Body of pancreas (tissue), 4 donors: ENCODE results near the gene UBQLN1. TPM values are rescaled to one million over a fixed set of nuclear protein-coding genes. Genes with fewer than 3 reads are reported as not detected.

Experiments
- ATAC-seq: fragments of 150-250 bp; one replicate; pipeline ENCODE4 v1.9.1; 2016
- DNase-seq, 4 donors: peaks; one replicate each; pipeline ENCODE4 v3.0.0-alpha.2; 2019
- H3K27ac ChIP-seq, 4 donors: fragments of 200-600 bp; sonication (generic); 1 replicate in 3 of 4; 2 replicates in 1 of 4; pipeline versions ENCODE4 v1.5.1 to v1.6.1; 2016 to 2019; ENCODE audit warnings: mild to moderate bottlenecking in 1 of 4, mixed read lengths in 1 of 4, moderate library complexity in 1 of 4
- H3K27me3 ChIP-seq, 2 donors: fragments of 200-600 bp; sonication (generic); one replicate each; pipeline ENCODE4 v1.6.0; 2016; ENCODE audit warnings: mild to moderate bottlenecking in 1 of 2
- H3K36me3 ChIP-seq, 2 donors: fragments of 200-600 bp; sonication (generic); replicated peaks in 1 of 2; 2 replicates each; pipeline ENCODE4 v1.5.1; 2016; ENCODE audit warnings: low read depth in 2 of 2; ENCODE audit not compliant: insufficient read depth in 1 of 2
- H3K4me1 ChIP-seq: fragments of 200-600 bp; sonication (generic); one replicate; pipeline ENCODE4 v1.6.0; 2016
- H3K4me3 ChIP-seq, 2 donors: fragments of 200-600 bp; sonication (generic); 1 replicate in 1 of 2; 2 replicates in 1 of 2; pipeline ENCODE4 v1.5.1; 2016 to 2019
- H3K9me3 ChIP-seq, 3 donors: fragments of 200-600 bp; sonication (generic); 1 replicate in 2 of 3; 2 replicates in 1 of 3; pipeline ENCODE4 v1.5.1; 2016
- CTCF ChIP-seq, 7 experiments: fragments of 450-650 bp in 4 of 7; fragments of 200-600 bp in 3 of 7; sonication (generic) in 3 of 7; IDR thresholded peaks; one replicate each; pipeline ENCODE4 v1.5.1; 2016 to 2019; ENCODE audit warnings: antibody characterized with exemption in 7 of 7
- POLR2A ChIP-seq, 3 donors: fragments of 450-650 bp; IDR thresholded peaks; one replicate each; pipeline ENCODE4 v1.6.1; 2016; ENCODE audit warnings: antibody characterized with exemption in 3 of 3, mild to moderate bottlenecking in 2 of 3
- WGBS, 2 donors: methylation state at CpG; one replicate each; pipeline ENCODE4 v1.1.5; 2017; 5-methylcytosine and 5-hydroxymethylcytosine counted together
- intact Hi-C: fragments of 100-400 bp; cut with DNase I; formaldehyde crosslinking; loops from one replicate; pipeline ENCODE4 v1.15.1; 2023
- total RNA-seq, 2 donors: library from RNA; depleted of rRNA; stranded (reverse); fragments of >200 nt; gene quantifications; one replicate each; pipeline ENCODE4 v1.1.0, GENCODE V29; 2016

The UBQLN1 gene
- total RNA-seq, 2 donors from 2014 or later, result 45.8 to 49.5 TPM

GRCh38 chr9:83677596-83677995, 30.2 kb downstream of the UBQLN1 start:
- ATAC-seq, result no peak
- intact Hi-C loops, result no loop called here
- peaks cover 8 to 16% of the 10 kb centered on the region in 2 donors for H3K36me3 ChIP-seq
- no peak overlapping the region for H3K4me3 ChIP-seq
- no peaks in the 10 kb centered on the region for H3K4me1 ChIP-seq
- TF ChIP-seq CTCF (IDR thresholded peaks at IDR 0.05) (no peak), POLR2A (IDR thresholded peaks at IDR 0.05) (no peak)
- H3K27me3 ChIP-seq, result no peaks in the 10 kb centered on the region
- no peaks in the 10 kb centered on the region for H3K9me3 ChIP-seq
- 92 to 98% methylated on average over 3 of the region's 3 CpGs for WGBS, 2 donors
- H3K27ac ChIP-seq, result no peak overlapping the region
- no peak for DNase-seq

GRCh38 chr9:83675466-83675865, 32.3 kb downstream of the UBQLN1 start:
- WGBS, 2 donors, result 27 to 45% methylated on average over 1 of the region's 1 CpG
- ATAC-seq, result no peak
- H3K4me1 ChIP-seq, result no peaks in the 10 kb centered on the region
- intact Hi-C loops, result no loop called here
- no peak overlapping the region for H3K27ac ChIP-seq
- H3K4me3 ChIP-seq, result no peak overlapping the region
- no peaks in the 10 kb centered on the region for H3K27me3 ChIP-seq
- H3K9me3 ChIP-seq, result no peaks in the 10 kb centered on the region
- H3K36me3 ChIP-seq, result peaks cover 8 to 16% of the 10 kb centered on the region in 2 donors
- no peak for DNase-seq
- TF ChIP-seq CTCF (IDR thresholded peaks at IDR 0.05), result no peak
- TF ChIP-seq POLR2A (IDR thresholded peaks at IDR 0.05), result no peak

GRCh38 chr9:83671451-83671850, 36.3 kb downstream of the UBQLN1 start:
- no peak for ATAC-seq
- Histone ChIP-seq H3K4me3 (no peak overlapping the region), H3K9me3 (no peaks in the 10 kb centered on the region), H3K27me3 (no peaks in the 10 kb centered on the region), H3K4me1 (no peaks in the 10 kb centered on the region), H3K36me3 (peaks cover 0 to 9% of the 10 kb centered on the region in 2 donors), H3K27ac (no peak overlapping the region)
- DNase-seq, result no peak
- WGBS, 2 donors, result 22 to 33% methylated on average over 1 of the region's 1 CpG
- intact Hi-C loops, result no loop called here
- TF ChIP-seq CTCF (IDR thresholded peaks at IDR 0.05) (no peak), POLR2A (IDR thresholded peaks at IDR 0.05) (no peak)

GRCh38 chr9:83670381-83670780, 37.4 kb downstream of the UBQLN1 start:
- ATAC-seq (no peak), DNase-seq (no peak)
- WGBS, 2 donors, result 85 to 88% methylated on average over 5 of the region's 5 CpGs
- H3K9me3 ChIP-seq, result no peaks in the 10 kb centered on the region
- H3K4me1 ChIP-seq, result no peaks in the 10 kb centered on the region
- H3K36me3 ChIP-seq, result peaks cover 0 to 6% of the 10 kb centered on the region in 2 donors
- H3K27ac ChIP-seq, result no peak overlapping the region
- TF ChIP-seq CTCF (IDR thresholded peaks at IDR 0.05) (no peak), POLR2A (IDR thresholded peaks at IDR 0.05) (no peak)
- intact Hi-C loops, result no loop called here
- H3K27me3 ChIP-seq, result no peaks in the 10 kb centered on the region
- H3K4me3 ChIP-seq, result no peak overlapping the region

GRCh38 chr9:83669067-83669466, 38.7 kb downstream of the UBQLN1 start:
- Histone ChIP-seq H3K27me3 (no peaks in the 10 kb centered on the region), H3K4me3 (no peak overlapping the region), H3K4me1 (no peaks in the 10 kb centered on the region), H3K36me3 (peaks cover under 1 to 7% of the 10 kb centered on the region in 2 donors), H3K9me3 (no peaks in the 10 kb centered on the region), H3K27ac (no peak overlapping the region)
- ATAC-seq, result no peak
- intact Hi-C loops, result no loop called here
- 96 to 100% methylated on average over 1 of the region's 1 CpG for WGBS, 2 donors
- DNase-seq, result no peak
- no peak for TF ChIP-seq POLR2A (IDR thresholded peaks at IDR 0.05)
